Suppressor macrophage (primary cell): Measurements from ENCODE around the gene ZRANB3.

Experiments used
- DNase-seq, 4 experiments: peaks; one replicate each; pipeline ENCODE4 v3.0.0-alpha.2; 2020 to 2022

The ZRANB3 gene

GRCh38 chr2:135246711-135247270 is 284.2 kb downstream of the ZRANB3 start:
- no peak for DNase-seq

DNA sequence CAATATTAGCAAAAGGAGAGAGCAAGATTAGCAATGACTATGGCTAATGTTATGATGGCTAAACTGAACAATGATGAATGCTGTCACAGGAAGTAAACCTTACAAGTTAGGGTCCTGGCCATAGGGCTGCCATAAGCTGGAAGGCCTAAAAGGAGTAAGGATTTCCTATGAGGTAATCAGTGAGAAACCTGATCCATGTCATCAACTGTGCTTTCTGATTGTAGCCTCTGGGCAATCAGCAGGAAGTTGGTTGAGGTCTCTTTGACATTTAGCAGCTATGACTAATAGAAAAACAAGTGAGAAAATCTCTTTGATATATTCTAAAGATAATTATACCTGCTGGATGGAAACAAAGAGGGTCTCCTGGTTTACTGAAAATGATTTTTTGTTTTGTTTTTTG is 285.9 kb downstream of the ZRANB3 start:
- no peak for DNase-seq

- DNase-seq: no peak
Observed at GRCh38 chr2:135238651-135239050, 292.4 kb downstream of the ZRANB3 start.

DNA sequence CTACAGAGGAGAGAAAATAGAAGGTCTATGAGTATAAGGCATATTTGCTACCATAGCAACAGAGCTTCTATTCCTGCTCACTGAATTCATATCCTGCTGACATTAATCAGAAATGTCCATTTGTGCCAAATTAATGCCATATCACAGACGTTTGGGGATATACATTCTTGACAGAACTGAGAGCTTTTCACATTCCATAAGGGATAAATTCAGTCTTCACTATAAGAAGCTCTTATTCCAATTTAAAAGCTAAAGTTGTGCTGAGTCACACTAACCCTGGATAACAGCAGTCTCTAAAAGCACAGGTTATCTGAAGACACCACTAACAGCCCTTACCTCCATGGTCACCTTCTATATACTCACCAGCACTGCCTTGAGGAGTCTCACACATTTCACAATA is 300.9 kb downstream of the ZRANB3 start:
- DNase-seq: no peak

DNA sequence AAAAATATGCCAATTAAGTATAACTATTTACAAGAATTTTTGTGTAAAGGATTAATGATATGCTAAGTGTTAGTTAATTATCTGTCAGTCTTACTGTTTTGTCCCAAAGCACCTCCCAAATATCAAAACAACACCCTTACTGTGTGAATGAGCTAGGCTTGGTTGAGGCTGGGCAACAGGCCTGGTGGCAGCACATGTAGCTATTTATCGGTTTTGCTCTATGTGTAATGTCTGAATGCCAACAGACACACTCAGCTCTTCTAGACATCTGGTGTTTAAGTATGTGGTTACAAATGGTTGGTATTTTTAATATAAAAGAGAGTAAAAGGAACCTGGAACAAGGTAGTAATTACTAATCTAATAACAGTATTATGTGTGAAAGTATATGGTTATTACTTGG is 303.6 kb downstream of the ZRANB3 start:
- DNase-seq: no peak

DNA sequence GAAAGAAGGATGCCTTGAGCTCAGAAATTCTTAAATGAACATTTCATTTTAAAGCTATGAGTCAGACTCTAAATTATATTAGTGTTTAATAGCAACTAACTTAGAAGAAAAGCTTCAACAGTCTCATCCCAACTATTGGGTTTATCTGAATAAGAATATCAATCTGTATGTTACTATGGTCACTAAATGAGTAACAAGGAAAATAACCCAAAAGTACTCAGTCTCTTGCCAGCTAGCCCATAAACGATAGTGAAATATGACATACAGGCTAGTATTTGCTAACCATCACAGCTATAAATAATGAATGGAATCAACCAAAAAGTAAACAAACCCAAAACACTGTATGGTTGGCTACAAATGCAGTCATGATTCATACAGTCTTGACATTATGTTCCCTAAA is 304.1 kb downstream of the ZRANB3 start:
- DNase-seq: no peak

GRCh38 chr2:135225781-135226180 is 305.2 kb downstream of the ZRANB3 start:
- DNase-seq: no peak

- DNase-seq: no peak
Observed at GRCh38 chr2:135219226-135219625, 311.8 kb downstream of the ZRANB3 start.

- no peak for DNase-seq
Observed at GRCh38 chr2:135218426-135218825, 312.6 kb downstream of the ZRANB3 start.

DNA sequence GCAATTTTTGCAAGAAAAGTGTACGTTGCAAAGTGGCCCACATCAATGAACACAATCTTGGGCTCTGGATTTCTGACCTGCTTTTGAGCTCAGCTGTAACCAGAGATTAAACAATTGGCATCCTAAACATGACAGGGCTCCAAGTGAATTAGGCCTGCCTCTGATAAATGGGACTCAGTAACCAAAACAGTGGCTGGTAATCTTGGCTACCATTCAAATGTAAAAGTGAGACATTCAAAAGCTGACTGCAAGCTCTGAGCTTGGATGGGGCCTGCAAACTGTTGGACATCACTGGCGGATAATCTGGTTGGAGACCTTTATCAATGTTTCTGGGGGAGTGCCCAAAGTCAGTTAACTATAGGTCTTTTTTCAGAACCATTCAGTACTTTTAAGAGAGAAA is 318.3 kb downstream of the ZRANB3 start:
- DNase-seq: no peak

DNA sequence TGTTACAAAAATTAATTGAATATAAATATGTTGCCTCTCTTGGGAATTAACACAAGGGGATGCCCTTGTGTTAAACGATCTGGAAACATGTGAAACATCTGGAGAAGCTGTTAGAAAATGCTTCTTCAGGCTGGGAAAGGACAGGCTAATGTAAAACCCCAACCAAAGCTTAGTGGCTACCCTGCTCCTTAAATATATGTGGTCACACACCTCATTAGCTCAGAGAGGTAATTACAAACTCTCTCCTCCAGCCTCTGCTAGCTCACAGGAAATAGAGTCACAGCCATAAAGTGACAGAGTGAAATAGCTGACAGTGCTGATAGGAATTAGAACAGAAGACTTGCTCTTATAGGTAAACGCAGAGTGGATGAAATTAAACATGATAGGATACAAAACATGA is 323.0 kb downstream of the ZRANB3 start:
- no peak for DNase-seq

GRCh38 chr2:135203944-135204343 is 327.1 kb downstream of the ZRANB3 start:
- no peak for DNase-seq

- DNase-seq: no peak
Observed at GRCh38 chr2:135202751-135203150, 328.3 kb downstream of the ZRANB3 start.

- DNase-seq: no peak
Observed at GRCh38 chr2:135198481-135198880, 332.5 kb downstream of the ZRANB3 start.

GRCh38 chr2:135190799-135191198 is 340.2 kb downstream of the ZRANB3 start:
- no peak for DNase-seq

- DNase-seq: no peak
Observed at GRCh38 chr2:135189148-135189547, 341.9 kb downstream of the ZRANB3 start.

DNA sequence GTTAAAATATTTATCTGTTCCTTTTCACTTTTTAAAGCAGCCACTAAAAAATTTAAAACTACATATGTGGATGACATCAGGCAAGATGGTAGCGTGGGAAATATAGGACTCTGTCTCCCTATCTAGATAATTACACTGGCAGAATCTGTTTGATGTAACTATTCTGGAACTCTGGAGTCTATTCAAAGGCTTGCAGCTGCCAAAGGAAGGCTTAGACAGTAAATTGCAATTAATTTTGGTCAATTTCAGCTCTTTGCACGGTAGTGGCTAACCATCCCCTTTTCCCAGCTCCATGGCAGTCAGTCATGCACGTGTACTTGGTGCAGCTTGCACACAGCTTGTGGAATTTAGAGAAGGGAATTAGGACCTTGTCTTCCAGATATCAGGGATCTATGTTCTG is 343.7 kb downstream of the ZRANB3 start:
- no peak for DNase-seq

GRCh38 chr2:135186054-135186453 is 345.0 kb downstream of the ZRANB3 start:
- DNase-seq: no peak

- no peak for DNase-seq
Observed at GRCh38 chr2:135183822-135184221, 347.2 kb downstream of the ZRANB3 start.

DNA sequence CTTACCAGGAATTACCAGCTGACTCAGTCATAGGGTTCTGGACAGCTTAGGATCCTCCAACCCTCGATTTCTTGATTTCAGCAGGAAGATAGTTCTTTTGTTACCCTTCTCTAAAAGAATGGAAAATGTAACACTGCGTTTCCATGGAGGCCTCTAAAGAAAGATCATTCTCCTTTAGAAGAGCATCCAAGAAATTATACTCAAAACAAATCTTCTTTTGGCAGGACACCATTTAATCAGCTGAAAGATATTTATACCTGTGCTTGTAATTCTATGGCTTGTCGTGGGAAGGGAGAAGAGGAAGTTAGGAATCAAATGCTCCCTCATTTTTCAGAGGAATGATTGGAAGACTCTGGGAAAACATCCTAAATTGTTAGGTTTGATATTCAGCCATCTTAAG is 348.4 kb downstream of the ZRANB3 start:
- DNase-seq: no peak

- DNase-seq: no peak
Observed at GRCh38 chr2:135182190-135182589, 348.8 kb downstream of the ZRANB3 start.

GRCh38 chr2:135179689-135180088 is 351.3 kb downstream of the ZRANB3 start:
- no peak for DNase-seq

DNA sequence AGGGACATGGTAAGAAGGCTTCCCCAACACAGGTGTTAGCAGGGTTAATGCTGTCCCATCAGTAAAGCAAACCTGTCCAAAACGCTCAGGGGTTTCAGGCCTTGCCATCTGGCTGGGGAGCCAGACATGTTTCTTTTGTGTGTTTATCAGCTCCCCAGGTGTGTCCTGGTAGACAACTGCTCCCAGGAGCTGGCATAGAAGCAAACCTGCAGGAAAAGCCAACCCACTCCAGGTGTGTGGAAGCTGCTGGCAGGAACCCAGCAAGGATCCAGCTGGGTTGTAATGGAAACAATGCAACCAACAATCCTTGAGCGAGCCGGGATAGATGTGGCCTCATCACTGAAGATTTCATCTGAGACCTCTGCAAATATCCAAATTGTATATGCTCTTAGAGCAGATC is 355.8 kb downstream of the ZRANB3 start:
- DNase-seq: no peak

- no peak for DNase-seq
Observed at GRCh38 chr2:135174810-135175093, 356.3 kb downstream of the ZRANB3 start.

DNA sequence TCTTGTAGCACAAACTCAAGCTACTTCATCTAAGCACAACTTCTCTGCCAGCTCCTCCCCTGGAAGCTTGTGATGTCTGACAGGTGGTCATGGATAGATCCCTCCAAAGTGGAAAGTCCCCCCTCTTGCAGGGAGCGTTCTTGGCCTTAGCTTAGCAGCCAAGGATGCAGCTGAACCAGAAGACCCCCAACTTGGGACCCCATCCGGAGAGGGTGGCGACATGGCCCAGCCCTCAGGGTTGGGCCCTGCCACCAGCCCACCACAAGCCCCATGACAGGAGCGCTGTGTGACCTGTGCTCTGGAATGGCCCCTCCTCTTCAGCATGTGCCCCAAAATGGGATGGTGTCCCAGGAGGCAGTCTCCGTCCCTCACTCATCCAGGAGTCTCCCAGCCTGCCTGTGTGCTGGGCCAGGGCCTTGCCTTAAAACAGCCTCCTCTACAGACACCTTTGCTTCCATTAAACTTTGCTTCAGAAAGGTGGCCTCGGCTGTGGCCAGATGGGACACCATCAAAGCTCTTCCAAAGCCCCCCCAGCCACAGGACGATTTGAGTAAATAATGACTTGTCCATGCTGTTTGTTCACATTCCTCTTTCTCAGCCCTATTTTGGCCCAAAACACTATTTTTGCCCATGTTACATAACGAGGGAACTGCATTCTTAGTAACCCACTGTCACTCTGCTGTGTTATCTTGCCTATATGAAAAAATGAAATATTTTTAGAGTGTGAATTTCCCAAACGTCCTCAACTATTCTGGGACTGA is 356.8 kb downstream of the ZRANB3 start:
- DNase-seq: no peak
